Tracheal epithelial cell (primary cell): Measurements from ENCODE around the gene MRPL1. TPM values are rescaled to one million over a fixed set of nuclear protein-coding genes. Genes with fewer than 3 reads are reported as not detected.

Experiments used
- total RNA-seq: library from RNA; depleted of rRNA; stranded (reverse); fragments of >200 nt; gene quantifications from 2 replicates; pipeline ENCODE4 v1.2.1, GENCODE V29; 2014

MRPL1 gene
- total RNA-seq: 37.8 and 39.6 TPM in 2 replicates

DNA sequence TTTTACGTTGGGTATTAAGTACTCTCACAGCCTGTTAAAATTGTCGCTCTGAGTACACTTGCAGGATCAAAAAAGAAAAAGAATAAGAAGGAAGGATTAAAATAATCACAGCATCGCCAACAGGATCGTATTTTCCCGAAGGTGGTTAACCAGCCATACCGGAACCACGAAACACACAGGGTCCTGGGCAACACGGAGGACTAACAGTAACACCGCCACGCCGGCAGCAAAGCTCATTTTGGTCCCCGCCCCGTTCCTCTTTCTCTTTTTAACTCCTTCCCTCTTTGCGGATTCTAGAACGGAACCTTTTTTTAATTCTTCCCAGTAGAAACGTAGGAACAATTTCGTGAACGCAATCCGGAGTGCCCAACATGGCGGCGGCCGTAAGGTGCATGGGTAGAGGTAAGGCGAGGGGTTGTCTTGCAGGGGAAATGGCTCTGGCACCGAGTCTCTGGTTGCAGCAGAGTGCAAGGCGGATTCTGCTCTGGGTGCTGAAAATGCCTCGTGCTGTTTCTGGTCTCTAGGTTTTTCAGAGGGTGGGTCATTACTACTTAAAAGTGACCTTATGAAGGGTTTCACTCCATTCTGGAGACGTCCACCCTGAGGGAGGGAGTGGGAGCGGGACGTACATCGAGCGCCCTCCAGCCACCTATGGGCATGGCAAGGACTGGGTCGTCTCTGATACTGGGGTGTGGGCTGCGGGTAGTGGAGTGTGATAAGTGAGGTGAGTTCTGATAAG is at the start of gene MRPL1:
TSS of gene MRPL1 (plus strand) at position 353 of the 739 bp plus-strand sequence. CDS start at position 372, 19 bp downstream.

DNA sequence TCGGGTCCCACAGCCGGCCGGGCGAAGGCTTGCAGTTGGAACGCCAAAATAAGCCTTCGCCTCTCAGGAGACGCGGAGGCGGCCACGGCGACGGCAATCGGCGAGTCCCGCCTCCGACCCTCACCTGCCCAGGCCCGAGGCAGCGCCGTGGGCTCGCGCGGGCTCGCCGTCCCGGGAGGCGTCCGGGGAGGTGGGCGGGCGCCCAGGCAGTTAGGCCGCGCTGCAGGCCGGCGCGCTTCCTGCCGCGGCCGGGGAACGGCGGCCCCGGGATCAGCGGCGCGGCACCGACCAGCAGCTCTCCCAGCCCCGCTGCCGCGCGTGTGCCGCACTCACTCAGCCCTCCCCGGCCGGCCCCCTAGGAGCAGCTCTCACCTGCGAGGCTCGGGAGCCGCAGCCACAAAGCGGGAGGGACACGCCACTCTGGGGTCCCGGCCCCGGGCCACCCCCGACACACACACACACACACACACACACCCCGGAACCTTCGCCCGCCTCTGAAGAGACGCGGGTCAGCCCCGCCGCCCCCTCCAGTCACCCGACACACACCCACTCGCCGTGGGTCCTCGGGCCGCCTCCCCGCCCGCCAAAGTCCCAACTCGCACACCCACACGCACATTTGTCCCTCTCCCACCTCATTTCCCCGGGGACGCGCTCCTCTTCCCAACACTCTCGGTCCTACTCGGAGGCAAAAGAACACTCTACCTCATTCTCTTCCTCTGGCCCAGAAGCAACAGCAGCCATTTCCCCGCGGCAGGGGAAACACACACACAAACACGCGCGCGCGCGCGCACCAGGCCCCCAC is 43.8 kb upstream of the MRPL1 start, which contains the start of gene CNOT6L:
TSS of gene CNOT6L (minus strand) at position 767 of the 802 bp plus-strand sequence. CDS start at position 707, 60 bp downstream.

Other genes starting within 250 kb of the MRPL1 start
- gene CNOT6L, start 43.5 kb upstream of the MRPL1 start, total RNA-seq: 9.6 and 25.6 TPM in 2 replicates
- 5.8 and 6.2 TPM in 2 replicates for gene FRAS1, start 194.5 kb downstream of the MRPL1 start, total RNA-seq